ENCODE measurements around the gene HEATR3. TPM values are rescaled to one million over a fixed set of nuclear protein-coding genes. Genes with fewer than 3 reads are reported as not detected.

The HEATR3 gene
- total and polyA plus RNA-seq, 2 of the 13 experiments (the other 11 are each of a cell fraction or from before 2014, with no cell fraction given): 22.4 to 52.4 TPM

GRCh38 chr16:50024684-50025536 is 40.9 kb upstream of the HEATR3 start, which contains the start of gene CNEP1R1 (continued):
- peak; percentile 89 for TF ChIP-seq TAF1 (CRISPR knock-in tag; IDR thresholded peaks at IDR 0.05)
- TF ChIP-seq ZNF382 (CRISPR knock-in tag; IDR thresholded peaks at IDR 0.05; ENCODE audit: borderline replicate concordance): no peak
- peak; percentile 91 for TF ChIP-seq SRY (CRISPR knock-in tag; IDR thresholded peaks at IDR 0.05)
- TF ChIP-seq NR2F2 (IDR thresholded peaks at IDR 0.05; ENCODE audit: borderline replicate concordance, low read depth): no peak
- peak; percentile 80; the same call in 1 of the 2 replicates for TF ChIP-seq REPIN1 (CRISPR knock-in tag; IDR thresholded peaks at IDR 0.05; ENCODE audit: borderline replicate concordance, low read depth)
- TF ChIP-seq TIGD3 (CRISPR knock-in tag; IDR thresholded peaks at IDR 0.05; ENCODE audit: borderline replicate concordance): no peak
- TF ChIP-seq THYN1 (CRISPR knock-in tag; IDR thresholded peaks at IDR 0.05; ENCODE audit: borderline replicate concordance, low read depth): no peak
- peak; percentile 94 for TF ChIP-seq HDAC1 (CRISPR knock-in tag; IDR thresholded peaks at IDR 0.05)
- peak; percentile 86; the same call in 1 of the 2 replicates for TF ChIP-seq NR0B2 (CRISPR knock-in tag; IDR thresholded peaks at IDR 0.05)
- no peak for TF ChIP-seq ZNF841 (CRISPR knock-in tag; IDR thresholded peaks at IDR 0.05; ENCODE audit: borderline replicate concordance)
- peak; percentile 99 for TF ChIP-seq ZFY (CRISPR knock-in tag; IDR thresholded peaks at IDR 0.05)
- no peak; the same call in 1 of the 2 replicates for TF ChIP-seq ATF3 (CRISPR knock-in tag; IDR thresholded peaks at IDR 0.05)
- peak; percentile 51; the same call in 1 of the 2 replicates for TF ChIP-seq ZNF280D (CRISPR knock-in tag; IDR thresholded peaks at IDR 0.05)
- TF ChIP-seq SIN3A (IDR thresholded peaks at IDR 0.05; ENCODE audit: borderline replicate concordance, low read depth, low read length): peak; percentile 91; the same call in 1 of the 2 replicates
- TF ChIP-seq ZFP90 (CRISPR knock-in tag; IDR thresholded peaks at IDR 0.05; ENCODE audit: borderline replicate concordance): peak; percentile 87; the same call in 1 of the 2 replicates
- TF ChIP-seq BRD4 (CRISPR knock-in tag; IDR thresholded peaks at IDR 0.05): peak; percentile 80
- peak; percentile 23; the same call in 1 of the 2 replicates for TF ChIP-seq ZMAT3 (CRISPR knock-in tag; conservative IDR thresholded peaks at IDR 0.05)
- no peak for TF ChIP-seq ZNF3 (CRISPR knock-in tag; IDR thresholded peaks at IDR 0.05)
- TF ChIP-seq GTF3A (CRISPR knock-in tag; conservative IDR thresholded peaks at IDR 0.05): no peak
- no peak for TF ChIP-seq ZNF530 (CRISPR knock-in tag; IDR thresholded peaks at IDR 0.05; ENCODE audit: low read depth)
- TF ChIP-seq ZNF282 (IDR thresholded peaks at IDR 0.05; ENCODE audit: partially characterized antibody): no peak
- no peak for TF ChIP-seq STAT5B (CRISPR knock-in tag; IDR thresholded peaks at IDR 0.05)
- TF ChIP-seq SSRP1 (CRISPR knock-in tag; IDR thresholded peaks at IDR 0.05): no peak

All from HepG2 (cell line).